Measurements from ENCODE around the gene PRKAR1B. TPM values are rescaled to one million over a fixed set of nuclear protein-coding genes. Genes with fewer than 3 reads are reported as not detected.
"Not testable (repeated sequence)": the region's sequence is repeated elsewhere in the genome, so short reads cannot be mapped to it uniquely, and the experiment has no call there.

PRKAR1B gene
- total RNA-seq, 1 experiment from 2014 or later, result 43.3 TPM

- no peak overlapping the region for H3K4ac ChIP-seq (ENCODE audit: low read depth, low read length)
- no peak overlapping the region for H2BK15ac ChIP-seq (ENCODE audit: low read depth, low read length)
- H3K4me3 Mint-ChIP-seq, result no peak overlapping the region
- no peak overlapping the region for H4K8ac ChIP-seq (replicated peaks; ENCODE audit: insufficient read length, low read depth, low read length)
- no peak overlapping the region for H2BK5ac ChIP-seq (ENCODE audit: insufficient read length, low read length)
- no peaks in the 10 kb centered on the region for H4K20me1 ChIP-seq (ENCODE audit: control insufficient read depth, insufficient read depth, insufficient read length)
- no peaks in the 10 kb centered on the region for H3K23me2 ChIP-seq (ENCODE audit: insufficient read length, low read depth, low read length, poor library complexity, severe bottlenecking)
- H2AK5ac ChIP-seq (ENCODE audit: insufficient read length, low read length), result no peak overlapping the region
- no peaks in the 10 kb centered on the region for H3K4me1 ChIP-seq (ENCODE audit: insufficient read depth, low read length)
- no peak overlapping the region for H4K5ac ChIP-seq (ENCODE audit: insufficient read length, low read depth, low read length)
- no CpG with 5 or more reads among the region's 20 CpGs for WGBS (ENCODE audit: extremely low coverage, insufficient read length, low lambda C conversion rate)
- H3K36me3 Mint-ChIP-seq (ENCODE audit: insufficient read depth in 1 of 3, low read depth in 3 of 3), result peaks cover 27 to 53% (median 38%) of the 10 kb centered on the region in 3 experiments
- H3K18ac ChIP-seq (ENCODE audit: insufficient read length, low read depth, low read length), result no peak overlapping the region
- no peak overlapping the region for H3K23ac ChIP-seq (ENCODE audit: insufficient read length, low read depth, low read length)
- H4K91ac ChIP-seq (ENCODE audit: insufficient read length, low read depth, low read length), result no peak overlapping the region
- H3K27me3 Mint-ChIP-seq (ENCODE audit: low read depth), result no peaks in the 10 kb centered on the region
- H3K79me2 ChIP-seq (ENCODE audit: insufficient read depth, low read length), result peaks cover 3% of the 10 kb centered on the region; the same call in 1 of the 2 replicates
- H3K9me3 ChIP-seq (ENCODE audit: control insufficient read depth, low read depth, low read length), result no peaks in the 10 kb centered on the region
- H3K9ac ChIP-seq (ENCODE audit: extremely low read depth, insufficient read length, low read length), result no peak overlapping the region
- H3K14ac ChIP-seq (ENCODE audit: insufficient read depth, low read length), result no peak overlapping the region
- no peak overlapping the region for H2AFZ ChIP-seq (ENCODE audit: low read length)
- H3T11ph ChIP-seq (ENCODE audit: low read length), result no peak overlapping the region
- H3K27me3 ChIP-seq (ENCODE audit: insufficient read depth, low read length), result no peaks in the 10 kb centered on the region
- no peaks in the 10 kb centered on the region for H3K4me1 Mint-ChIP-seq
- H3K56ac ChIP-seq (ENCODE audit: insufficient read length, low read depth, low read length), result no peak overlapping the region
- peak overlapping the region in 1 of 3 experiments; percentile 23; a peak in 1 of 7 replicates for H3K27ac Mint-ChIP-seq
- H2BK20ac ChIP-seq (ENCODE audit: low read depth, low read length, poor library complexity, severe bottlenecking), result no peak overlapping the region
- H3K79me1 ChIP-seq (ENCODE audit: insufficient read depth, low read depth, low read length, poor library complexity, severe bottlenecking), result peaks cover 2% of the 10 kb centered on the region
- no peak overlapping the region for H2BK12ac ChIP-seq (ENCODE audit: insufficient read length, low read depth, low read length)
- no peak overlapping the region for H2BK120ac ChIP-seq (ENCODE audit: low read depth, low read length, poor library complexity, severe bottlenecking)
- TF ChIP-seq CTCF (conservative IDR thresholded peaks at IDR 0.05), result no peak
- H3K9me3 Mint-ChIP-seq, result no peaks in the 10 kb centered on the region; a peak in 1 of 5 replicates
- H3K27ac ChIP-seq (ENCODE audit: insufficient read length, low read depth, low read length), result no peak overlapping the region
- no peak overlapping the region for H3K4me2 ChIP-seq (ENCODE audit: insufficient read depth, insufficient read length, low read length)
- no peak for DNase-seq
Observed at GRCh38 chr7:744854-745430, 17.9 kb upstream of the PRKAR1B start.

- H2BK5ac ChIP-seq (ENCODE audit: insufficient read length, low read length); H4K91ac ChIP-seq (ENCODE audit: insufficient read length, low read depth, low read length); H3K23ac ChIP-seq (ENCODE audit: insufficient read length, low read depth, low read length); H3K14ac ChIP-seq (ENCODE audit: insufficient read depth, low read length); H3T11ph ChIP-seq (ENCODE audit: low read length); H4K20me1 ChIP-seq (ENCODE audit: control insufficient read depth, insufficient read depth, insufficient read length); H3K27ac ChIP-seq (ENCODE audit: insufficient read length, low read depth, low read length); H3K4me3 Mint-ChIP-seq; H2BK20ac ChIP-seq (ENCODE audit: low read depth, low read length, poor library complexity, severe bottlenecking); H2AK5ac ChIP-seq (ENCODE audit: insufficient read length, low read length); H3K4me2 ChIP-seq (ENCODE audit: insufficient read depth, insufficient read length, low read length); H2BK15ac ChIP-seq (ENCODE audit: low read depth, low read length); H3K23me2 ChIP-seq (ENCODE audit: insufficient read length, low read depth, low read length, poor library complexity, severe bottlenecking); DNase-seq; H3K79me1 ChIP-seq (ENCODE audit: insufficient read depth, low read depth, low read length, poor library complexity, severe bottlenecking); H3K9me3 ChIP-seq (ENCODE audit: control insufficient read depth, low read depth, low read length); H4K5ac ChIP-seq (ENCODE audit: insufficient read length, low read depth, low read length); H3K27me3 Mint-ChIP-seq (ENCODE audit: low read depth); H3K4me1 ChIP-seq (ENCODE audit: insufficient read depth, low read length); H3K27me3 ChIP-seq (ENCODE audit: insufficient read depth, low read length); H2BK12ac ChIP-seq (ENCODE audit: insufficient read length, low read depth, low read length); H3K79me2 ChIP-seq (ENCODE audit: insufficient read depth, low read length); H4K8ac ChIP-seq (replicated peaks; ENCODE audit: insufficient read length, low read depth, low read length); H3K56ac ChIP-seq (ENCODE audit: insufficient read length, low read depth, low read length); H3K27ac Mint-ChIP-seq; H3K4me1 Mint-ChIP-seq; H3K9ac ChIP-seq (ENCODE audit: extremely low read depth, insufficient read length, low read length); H2AFZ ChIP-seq (ENCODE audit: low read length); H2BK120ac ChIP-seq (ENCODE audit: low read depth, low read length, poor library complexity, severe bottlenecking); H3K4ac ChIP-seq (ENCODE audit: low read depth, low read length); H3K9me3 Mint-ChIP-seq; H3K18ac ChIP-seq (ENCODE audit: insufficient read length, low read depth, low read length): not testable (repeated sequence)
- peaks cover 29 to 53% (median 38%) of the 10 kb centered on the region in 3 experiments for H3K36me3 Mint-ChIP-seq (ENCODE audit: insufficient read depth in 1 of 3, low read depth in 3 of 3)
- WGBS (ENCODE audit: extremely low coverage, insufficient read length, low lambda C conversion rate), result no CpG with 5 or more reads among the region's 5 CpGs
Observed at GRCh38 chr7:744128-744520, 17.0 kb upstream of the PRKAR1B start.
